WI38 (cell line): ENCODE data around the gene CLIP2.
"Not testable (repeated sequence)": the region's sequence is repeated elsewhere in the genome, so short reads cannot be mapped to it uniquely, and the experiment has no call there.

Source experiments
- H3K4me3 ChIP-seq: 2 replicates; pipeline ENCODE4 v1.5.1; 2011; ENCODE audit warnings: low read depth, mild to moderate bottlenecking, control low read depth, low read length
- CTCF ChIP-seq: IDR thresholded peaks from 2 replicates; pipeline ENCODE4 v1.5.1; 2012; ENCODE audit warnings: low read depth, mild to moderate bottlenecking, control low read depth, low read length

CLIP2 gene

DNA sequence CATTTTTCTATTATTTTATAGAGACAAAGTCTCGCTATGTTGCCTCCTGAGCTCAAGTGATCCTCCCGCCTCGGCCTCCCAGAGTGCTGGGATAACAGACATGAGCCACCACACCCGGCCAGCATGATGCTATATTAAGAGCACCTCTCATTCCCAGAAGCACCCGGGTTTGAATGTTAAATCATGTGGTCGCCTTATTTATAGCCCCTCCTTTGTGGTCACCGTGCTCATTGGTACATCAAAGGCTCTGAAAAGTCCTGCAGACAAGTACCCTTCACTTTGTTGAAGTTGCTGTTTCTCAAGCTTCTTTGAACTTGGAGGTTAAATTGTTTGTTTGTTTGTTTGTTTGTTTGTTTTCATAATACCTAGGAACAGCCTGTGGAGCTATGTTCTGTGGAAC, 40.0 kb downstream of the CLIP2 start:
- no peak overlapping the region for H3K4me3 ChIP-seq
- TF ChIP-seq CTCF: no peak

DNA sequence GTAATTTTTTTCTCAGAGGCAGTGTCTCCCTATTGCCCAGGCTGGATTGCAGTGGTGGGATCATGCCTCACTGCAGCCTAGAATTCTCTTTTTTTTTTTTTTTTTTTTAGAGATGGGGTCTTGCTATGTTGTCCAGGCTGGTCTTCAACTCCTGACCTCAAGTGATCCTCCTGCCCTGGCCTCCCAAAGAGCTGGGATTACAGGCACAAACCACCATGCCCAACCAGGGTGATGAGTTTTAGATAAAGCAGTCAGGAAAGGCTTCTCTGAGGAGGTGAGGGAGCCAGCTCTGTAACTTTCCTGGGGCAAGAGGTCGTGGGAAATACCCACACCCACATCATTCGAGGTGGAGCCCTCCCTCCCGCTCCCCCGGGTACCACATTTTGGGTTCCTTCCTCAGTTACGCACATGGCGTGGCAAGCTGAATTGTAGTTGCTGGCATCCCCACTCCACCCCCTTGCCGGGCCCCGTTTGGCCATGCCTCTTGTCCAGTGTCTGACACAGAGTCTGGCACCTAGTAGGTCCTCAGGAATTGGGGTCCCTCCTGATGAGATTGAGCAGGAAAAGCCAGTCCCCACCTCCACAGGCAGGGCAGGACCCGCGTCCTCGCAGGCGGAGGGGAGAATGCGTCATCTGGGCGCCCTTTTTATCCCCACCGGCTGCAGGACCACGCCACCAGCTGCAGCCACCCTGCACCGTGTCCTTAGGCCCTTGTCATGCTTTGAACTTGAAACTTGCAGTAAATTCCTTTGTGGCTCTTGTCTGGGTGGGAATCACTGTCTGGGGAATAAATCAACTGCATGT, 43.4 kb downstream of the CLIP2 start:
- TF ChIP-seq CTCF: no peak

GRCh38 chr7:74334030-74334429, 44.8 kb downstream of the CLIP2 start:
- TF ChIP-seq CTCF: no peak
- no peak overlapping the region for H3K4me3 ChIP-seq

More for the DNA sequence above, 43.4 kb downstream of the CLIP2 start:
- H3K4me3 ChIP-seq: no peak overlapping the region

DNA sequence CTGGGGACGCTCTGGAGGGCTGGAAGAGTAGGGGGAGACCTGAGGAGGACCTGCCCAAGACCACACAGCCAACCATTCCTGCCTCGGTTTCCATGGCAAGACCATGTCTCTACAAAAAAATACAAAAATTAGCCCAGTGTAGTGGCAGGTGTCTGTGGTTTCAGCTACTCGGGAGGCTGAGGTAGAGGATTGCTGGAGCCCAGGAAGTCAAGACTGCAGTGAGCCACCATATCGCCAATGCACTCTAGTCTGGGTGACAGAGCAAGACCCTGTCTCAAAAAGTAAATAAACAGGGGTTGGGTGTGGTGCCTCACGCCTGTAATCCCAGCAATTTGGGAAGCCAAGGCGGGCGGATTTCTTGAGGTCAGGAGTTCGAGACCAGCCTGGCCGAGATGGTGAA, 48.7 kb downstream of the CLIP2 start:
- H3K4me3 ChIP-seq: no peak overlapping the region
- no peak for TF ChIP-seq CTCF

GRCh38 chr7:74338366-74339108, 49.3 kb downstream of the CLIP2 start:
- no peak for TF ChIP-seq CTCF
- no peak overlapping the region for H3K4me3 ChIP-seq

GRCh38 chr7:74339648-74340047, 50.4 kb downstream of the CLIP2 start:
- not testable (repeated sequence) for H3K4me3 ChIP-seq

DNA sequence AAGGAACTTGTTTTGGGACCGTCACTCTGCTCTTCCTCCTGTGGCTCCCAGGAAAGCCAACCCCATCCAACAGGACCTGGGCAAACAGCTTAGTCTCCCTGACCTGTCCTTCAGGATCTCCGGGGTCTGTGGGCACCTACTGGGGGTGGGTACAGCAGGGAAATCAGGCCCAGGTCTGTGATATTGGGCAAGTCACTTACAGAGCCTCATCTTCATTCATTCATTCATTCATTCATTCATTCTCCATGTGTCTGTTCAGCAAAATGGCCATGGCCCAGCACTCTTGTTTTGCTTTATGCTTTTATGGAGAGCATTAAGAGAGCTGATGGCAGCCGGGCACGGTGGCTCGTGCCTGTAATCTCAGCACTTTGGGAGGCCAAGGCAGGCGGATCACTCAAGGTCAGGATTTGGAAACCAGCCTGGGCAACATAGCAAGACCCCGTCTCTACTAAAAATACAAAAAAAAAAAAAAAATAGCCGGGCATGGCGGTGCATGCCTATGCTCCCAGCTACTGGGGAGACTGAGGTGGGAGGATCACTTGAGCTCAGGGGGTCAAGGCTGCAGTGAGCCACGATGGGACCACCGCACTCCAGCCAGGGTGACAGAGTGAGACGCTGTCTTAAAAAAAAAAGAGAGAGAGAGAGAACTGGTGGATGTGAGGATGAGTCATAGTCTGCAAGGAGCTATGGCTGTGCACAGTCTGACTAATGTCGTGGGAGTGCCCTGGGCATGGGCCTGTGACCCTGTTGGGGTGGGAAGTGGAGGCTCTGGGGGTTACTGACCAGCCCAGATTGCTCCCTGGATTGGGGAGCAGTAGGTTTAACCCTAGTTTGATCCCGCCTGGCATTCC, 54.3 kb downstream of the CLIP2 start:
- TF ChIP-seq CTCF: no peak

More for the DNA sequence above, 54.3 kb downstream of the CLIP2 start:
- H3K4me3 ChIP-seq: no peak overlapping the region
